Measurements from ENCODE around the gene KCNJ5. TPM values are rescaled to one million over a fixed set of nuclear protein-coding genes. Genes with fewer than 3 reads are reported as not detected.

The KCNJ5 gene
- polyA plus RNA-seq, 4 donors = 0.90 to 5.2 (median 3.7) TPM

GRCh38 chr11:128868841-128869671 is 22.1 kb upstream of the KCNJ5 start:
- DNase-seq (ENCODE audit: low read depth in 4 of 4, low spot score in 3 of 4) = no peak

- no peak for DNase-seq (ENCODE audit: low read depth in 4 of 4, low spot score in 3 of 4)
Measured at GRCh38 chr11:128871168-128871610, 20.0 kb upstream of the KCNJ5 start.

- no peak for DNase-seq (ENCODE audit: low read depth in 4 of 4, low spot score in 3 of 4)
Measured at GRCh38 chr11:128872094-128872493, 19.1 kb upstream of the KCNJ5 start.

GRCh38 chr11:128872594-128872993 is 18.6 kb upstream of the KCNJ5 start:
- no peak for DNase-seq (ENCODE audit: low read depth in 4 of 4, low spot score in 3 of 4)

GRCh38 chr11:128874427-128874826 is 16.7 kb upstream of the KCNJ5 start:
- no peak for DNase-seq (ENCODE audit: low read depth in 4 of 4, low spot score in 3 of 4)

- no peak for DNase-seq (ENCODE audit: low read depth in 4 of 4, low spot score in 3 of 4)
Measured at GRCh38 chr11:128876133-128876650, 15.0 kb upstream of the KCNJ5 start.

GRCh38 chr11:128877726-128878125 is 13.4 kb upstream of the KCNJ5 start:
- no peak for DNase-seq (ENCODE audit: low read depth in 4 of 4, low spot score in 3 of 4)

- no peak for DNase-seq (ENCODE audit: low read depth in 4 of 4, low spot score in 3 of 4)
Measured at GRCh38 chr11:128878455-128878854, 12.7 kb upstream of the KCNJ5 start.

- DNase-seq (ENCODE audit: low read depth in 4 of 4, low spot score in 3 of 4) = no peak
Measured at GRCh38 chr11:128879817-128880216, 11.3 kb upstream of the KCNJ5 start.

GRCh38 chr11:128881221-128881620 is 9.9 kb upstream of the KCNJ5 start:
- no peak for DNase-seq (ENCODE audit: low read depth in 4 of 4, low spot score in 3 of 4)

GRCh38 chr11:128882451-128882850 is 8.7 kb upstream of the KCNJ5 start:
- no peak for DNase-seq (ENCODE audit: low read depth in 4 of 4, low spot score in 3 of 4)

GRCh38 chr11:128884054-128884453 is 7.1 kb upstream of the KCNJ5 start:
- DNase-seq (ENCODE audit: low read depth in 4 of 4, low spot score in 3 of 4) = no peak

GRCh38 chr11:128884703-128885338 is 6.3 kb upstream of the KCNJ5 start:
- peak in 1 of 4 donors; percentile 56 for DNase-seq (ENCODE audit: low read depth in 4 of 4, low spot score in 3 of 4)

- no peak for DNase-seq (ENCODE audit: low read depth in 4 of 4, low spot score in 3 of 4)
Measured at GRCh38 chr11:128886406-128887124, 4.6 kb upstream of the KCNJ5 start.

GRCh38 chr11:128888034-128888985 is 2.8 kb upstream of the KCNJ5 start:
- DNase-seq (ENCODE audit: low read depth in 4 of 4, low spot score in 3 of 4) = no peak

- DNase-seq (ENCODE audit: low read depth in 4 of 4, low spot score in 3 of 4) = no peak
Measured at GRCh38 chr11:128889657-128890213, 1.4 kb upstream of the KCNJ5 start.

GRCh38 chr11:128890216-128890542 is 977 bp upstream of the KCNJ5 start:
- DNase-seq (ENCODE audit: low read depth in 4 of 4, low spot score in 3 of 4) = no peak

GRCh38 chr11:128891913-128892398 is 800 bp downstream of the KCNJ5 start:
- DNase-seq (ENCODE audit: low read depth in 4 of 4, low spot score in 3 of 4) = no peak

GRCh38 chr11:128892866-128893565 is 1.9 kb downstream of the KCNJ5 start:
- DNase-seq (ENCODE audit: low read depth in 4 of 4, low spot score in 3 of 4) = no peak
